Measurements from ENCODE around the gene AQP12A. TPM values are rescaled to one million over a fixed set of nuclear protein-coding genes. Genes with fewer than 3 reads are reported as not detected.

AQP12A gene
- polyA plus RNA-seq, 1 of the 3 experiments (the other 2 are of a cell fraction) = not detected

- no peak for TF ChIP-seq ZBTB33 (IDR thresholded peaks at IDR 0.05; ENCODE audit: borderline replicate concordance, low read depth)
- TF ChIP-seq TCF12 (IDR thresholded peaks at IDR 0.05) = no peak
- TF ChIP-seq YY1 (IDR thresholded peaks at IDR 0.05; ENCODE audit: low read depth) = no peak
- no peak for TF ChIP-seq EZH2phosphoT487 (IDR thresholded peaks at IDR 0.05; ENCODE audit: borderline replicate concordance, low read depth)
- TF ChIP-seq CTCF (IDR thresholded peaks at IDR 0.05) = no peak
- TF ChIP-seq SMC3 (IDR thresholded peaks at IDR 0.05; ENCODE audit: low read depth, low read length) = no peak
Observed at GRCh38 chr2:240672076-240672700, 19.5 kb upstream of the AQP12A start (continued).

- 46% methylated on average over 29 of the region's 55 CpGs for WGBS (ENCODE audit: low lambda C conversion rate)
- TF ChIP-seq NRF1 (IDR thresholded peaks at IDR 0.05; ENCODE audit: low read depth, low read length) = no peak
- no peak for TF ChIP-seq GATA2 (CRISPR knock-in tag; IDR thresholded peaks at IDR 0.05)
- TF ChIP-seq SIN3A (IDR thresholded peaks at IDR 0.05; ENCODE audit: borderline replicate concordance, low read depth, low read length) = no peak
- TF ChIP-seq FOSL2 (IDR thresholded peaks at IDR 0.05; ENCODE audit: borderline replicate concordance, low read depth) = no peak
- no peak for TF ChIP-seq TCF12 (IDR thresholded peaks at IDR 0.05)
- TF ChIP-seq JUND (IDR thresholded peaks at IDR 0.05) = no peak
- TF ChIP-seq CHD2 (IDR thresholded peaks at IDR 0.05; ENCODE audit: low read length, partially characterized antibody) = no peak
- no peak for TF ChIP-seq EZH2phosphoT487 (IDR thresholded peaks at IDR 0.05; ENCODE audit: borderline replicate concordance, low read depth)
- TF ChIP-seq ELF1 (IDR thresholded peaks at IDR 0.05) = no peak
- TF ChIP-seq REST (IDR thresholded peaks at IDR 0.05; ENCODE audit: low read depth, low read length) = no peak
- no peak for TF ChIP-seq ZBTB33 (IDR thresholded peaks at IDR 0.05; ENCODE audit: borderline replicate concordance, low read depth)
- TF ChIP-seq NFIC (IDR thresholded peaks at IDR 0.05; ENCODE audit: borderline replicate concordance) = no peak
- no peak for TF ChIP-seq RXRA (IDR thresholded peaks at IDR 0.05; ENCODE audit: borderline replicate concordance, low read depth)
- TF ChIP-seq IRF3 (IDR thresholded peaks at IDR 0.05; ENCODE audit: low read depth, low read length) = no peak
- TF ChIP-seq MXI1 (IDR thresholded peaks at IDR 0.05; ENCODE audit: low read depth, low read length) = no peak
- TF ChIP-seq RAD21 (IDR thresholded peaks at IDR 0.05; ENCODE audit: low read length) = no peak
- TF ChIP-seq GABPA (IDR thresholded peaks at IDR 0.05; ENCODE audit: low read depth) = no peak
- TF ChIP-seq EP300 (IDR thresholded peaks at IDR 0.05; ENCODE audit: borderline replicate concordance in 1 of 2, low read depth in 1 of 2, low read length in 1 of 2) = no peak
Observed at GRCh38 chr2:240672701-240673190, 18.9 kb upstream of the AQP12A start.

More at GRCh38 chr2:240672701-240673190, 18.9 kb upstream of the AQP12A start:
- no peak overlapping the region for H3K4me3 ChIP-seq (ENCODE audit: low read depth in 2 of 2, low read length in 1 of 2)
- H3K27ac ChIP-seq (ENCODE audit: low read depth in 2 of 2, low read length in 1 of 2) = no peak overlapping the region
- ChIA-PET CTCF (no interaction called here), POLR2A (no interaction called here)
- H3F3A ChIP-seq (replicated peaks; ENCODE audit: insufficient read depth) = no peaks in the 10 kb centered on the region
- no peak overlapping the region for H3K9ac ChIP-seq
- H3K9me2 ChIP-seq = no peaks in the 10 kb centered on the region
- peak; percentile 44 for DNase-seq
- H2AFZ ChIP-seq (ENCODE audit: low read depth) = no peak overlapping the region
- no peaks in the 10 kb centered on the region for H3K36me3 ChIP-seq (replicated peaks in 1 of 2; ENCODE audit: control insufficient read depth in 1 of 2, insufficient read depth in 2 of 2, low read length in 1 of 2)
- H3K79me2 ChIP-seq (ENCODE audit: insufficient read depth) = no peaks in the 10 kb centered on the region
- H3K4me2 ChIP-seq = no peak overlapping the region
- H3K9me3 ChIP-seq = no peaks in the 10 kb centered on the region
- H4K20me1 ChIP-seq (ENCODE audit: insufficient read depth) = no peaks in the 10 kb centered on the region
- no peaks in the 10 kb centered on the region; the same call in 1 of the 2 replicates for H3K27me3 ChIP-seq (ENCODE audit: insufficient read depth)
- H3K4me1 ChIP-seq (ENCODE audit: control insufficient read depth in 1 of 2, insufficient read depth in 2 of 2, low read depth in 1 of 2, low read length in 1 of 2) = peaks cover 0 to 2% of the 10 kb centered on the region in 2 experiments; a peak in 1 of 4 replicates

Measured in SK-N-SH (cell line).